Rectal smooth muscle tissue (tissue), 1 donor: Measurements from ENCODE around the gene UCN2.
A peak's percentile ranks its signal among the peaks of the same experiment; 100 is the strongest.

Experiments
- H3K27ac ChIP-seq: one replicate; pipeline ENCODE4 v1.7.0; 2013; ENCODE audit warnings: low read depth, low read length, inconsistent platforms
- H3K27me3 ChIP-seq: one replicate; pipeline ENCODE4 v1.7.0; 2013; ENCODE audit warnings: low read length; ENCODE audit not compliant: control insufficient read depth, insufficient read depth
- H3K36me3 ChIP-seq: one replicate; pipeline ENCODE4 v1.7.0; 2013; ENCODE audit warnings: low read length; ENCODE audit not compliant: control insufficient read depth, insufficient read depth
- H3K4me1 ChIP-seq: one replicate; pipeline ENCODE4 v1.7.0; 2013; ENCODE audit warnings: low read length; ENCODE audit not compliant: control insufficient read depth, insufficient read depth
- H3K4me3 ChIP-seq: one replicate; pipeline ENCODE4 v1.7.0; 2013; ENCODE audit warnings: low read length
- H3K9ac ChIP-seq: one replicate; pipeline ENCODE4 v1.7.0; 2013; ENCODE audit warnings: low read length

UCN2 gene

DNA sequence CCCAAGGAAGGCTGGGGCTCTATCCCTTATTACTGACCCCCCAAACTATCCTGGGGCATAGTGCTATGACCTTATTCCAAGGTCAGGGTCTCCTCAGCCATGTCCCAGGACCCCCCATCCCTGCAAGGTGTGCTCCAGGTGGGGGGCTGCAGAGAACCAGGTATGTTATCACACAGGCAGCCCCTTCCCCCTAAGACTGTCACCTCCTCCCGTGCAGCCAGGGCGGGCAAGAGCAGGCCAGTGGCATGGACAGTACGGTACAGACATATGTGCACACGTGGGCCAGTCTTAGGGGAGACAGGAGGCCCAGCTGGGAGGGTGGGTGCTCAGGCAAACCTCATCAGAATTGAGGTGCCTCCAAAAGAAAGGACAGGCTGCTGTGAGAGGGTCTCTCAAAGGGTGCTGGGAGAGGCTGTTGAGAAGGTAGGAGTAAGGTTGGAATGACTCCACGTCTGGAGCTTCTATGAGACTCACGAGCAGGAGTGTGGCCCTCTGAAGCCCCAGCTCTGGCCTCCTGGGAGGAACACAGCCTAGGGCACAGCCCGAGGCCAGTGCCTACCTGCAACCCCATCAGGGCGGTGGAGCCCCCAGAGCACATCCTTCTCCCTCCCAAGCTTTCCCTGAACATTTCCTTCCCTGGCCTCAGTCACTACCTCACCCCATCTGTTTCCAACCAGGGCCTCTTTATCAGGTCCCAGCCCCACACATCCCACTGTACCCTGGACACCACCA lies 33.3 kb upstream of the UCN2 start:
- Histone ChIP-seq H3K9ac (no peak overlapping the region), H3K27ac (no peak overlapping the region), H3K36me3 (peaks cover 34% of the 10 kb centered on the region), H3K4me3 (no peak overlapping the region), H3K27me3 (peaks cover 4% of the 10 kb centered on the region), H3K4me1 (peaks cover 22% of the 10 kb centered on the region)

DNA sequence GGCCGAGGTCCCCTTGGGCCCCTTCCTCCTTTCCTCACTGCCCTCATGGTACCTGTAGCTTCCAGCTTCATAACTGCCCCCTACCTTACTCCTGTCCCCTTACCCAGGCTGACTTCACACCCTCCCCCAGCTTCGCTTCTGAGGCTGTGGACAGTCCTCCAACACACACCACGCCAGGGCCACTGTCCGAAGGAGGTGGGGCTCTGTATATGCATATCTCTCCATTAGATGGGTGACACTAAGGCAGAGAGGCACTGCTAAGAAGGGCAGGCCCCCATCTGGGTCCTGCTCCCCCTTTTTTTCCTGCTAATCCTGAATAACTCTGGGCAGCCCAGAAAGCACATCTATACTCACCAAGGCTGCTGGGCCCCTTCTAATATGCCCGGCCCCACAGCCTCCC lies 32.6 kb upstream of the UCN2 start:
- H3K9ac ChIP-seq, result no peak overlapping the region
- peaks cover 22% of the 10 kb centered on the region for H3K4me1 ChIP-seq

DNA sequence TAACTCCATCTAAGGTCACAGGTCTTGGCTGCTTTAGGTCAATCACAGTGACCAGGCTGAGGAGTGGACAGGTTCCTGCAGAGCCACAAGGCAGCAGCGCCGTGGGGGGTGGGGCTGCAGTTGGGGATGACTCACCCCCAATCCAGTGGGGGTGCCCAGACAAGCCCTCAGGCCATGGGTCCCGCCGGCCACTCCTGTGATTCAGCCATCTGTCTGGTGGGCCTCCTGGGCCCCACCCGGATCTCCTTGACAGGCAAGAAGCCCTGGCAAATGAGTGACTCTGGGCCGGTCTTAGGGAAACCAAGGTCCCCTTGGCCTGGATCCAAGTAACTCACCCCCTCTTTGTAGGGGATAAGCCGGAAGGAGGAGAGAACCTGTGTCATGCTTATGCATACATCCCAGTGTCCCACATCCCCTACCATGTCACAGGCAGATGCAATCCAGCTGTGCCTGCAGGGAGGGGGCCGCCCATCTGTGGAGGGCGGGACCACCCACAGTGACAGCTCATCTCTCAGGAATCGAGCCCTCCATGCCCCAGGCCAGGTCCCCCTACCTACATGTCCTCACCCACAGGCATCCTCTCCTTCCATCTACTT lies 32.0 kb upstream of the UCN2 start:
- Histone ChIP-seq H3K27ac (no peak overlapping the region), H3K4me1 (peaks cover 22% of the 10 kb centered on the region)

More for the DNA sequence above, 32.6 kb upstream of the UCN2 start:
- H3K36me3 ChIP-seq, result peaks cover 28% of the 10 kb centered on the region
- no peak overlapping the region for H3K4me3 ChIP-seq
- peaks cover 4% of the 10 kb centered on the region for H3K27me3 ChIP-seq
- H3K27ac ChIP-seq, result no peak overlapping the region

DNA sequence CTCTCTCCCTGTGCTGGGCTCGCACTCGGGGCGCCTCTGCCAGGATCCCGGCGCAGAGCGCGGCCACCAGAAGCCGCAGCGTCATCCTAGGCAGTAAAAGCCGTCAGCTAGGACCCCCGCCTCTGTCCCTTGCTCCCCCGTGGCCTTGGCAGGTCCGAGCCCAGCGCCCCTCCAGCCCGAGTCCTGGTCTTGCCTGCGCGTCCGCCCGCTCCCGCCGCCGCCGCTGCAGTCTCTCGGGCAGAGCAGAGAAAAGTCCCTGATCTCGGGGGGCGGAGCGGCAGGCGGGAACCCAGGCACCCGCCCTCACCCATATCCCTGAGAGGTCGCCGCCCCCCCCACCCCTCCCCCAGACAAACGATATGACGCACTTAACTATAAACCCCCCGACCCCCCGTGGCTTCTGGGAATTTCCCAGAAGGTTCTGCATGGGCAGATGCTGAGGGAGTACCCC lies 31.5 kb upstream of the UCN2 start, which contains the start of gene COL7A1:
TSS of gene COL7A1 (minus strand) at position 255 of the 451 bp plus-strand sequence. CDS start at position 85, 170 bp downstream.
- H3K4me3 ChIP-seq, result peak within 1 kb of the TSS; percentile 7
- peaks cover 18% of the 10 kb centered on the region for H3K36me3 ChIP-seq
- H3K9ac ChIP-seq, result no peak within 1 kb of the TSS
- H3K27me3 ChIP-seq, result peaks cover 7% of the 10 kb centered on the region
- no peak within 1 kb of the TSS for H3K27ac ChIP-seq
- H3K4me1 ChIP-seq, result peaks cover 22% of the 10 kb centered on the region

More for the DNA sequence above, 32.0 kb upstream of the UCN2 start:
- peaks cover 23% of the 10 kb centered on the region for H3K36me3 ChIP-seq
- peaks cover 4% of the 10 kb centered on the region for H3K27me3 ChIP-seq
- H3K4me3 ChIP-seq, result no peak overlapping the region
- no peak overlapping the region for H3K9ac ChIP-seq

DNA sequence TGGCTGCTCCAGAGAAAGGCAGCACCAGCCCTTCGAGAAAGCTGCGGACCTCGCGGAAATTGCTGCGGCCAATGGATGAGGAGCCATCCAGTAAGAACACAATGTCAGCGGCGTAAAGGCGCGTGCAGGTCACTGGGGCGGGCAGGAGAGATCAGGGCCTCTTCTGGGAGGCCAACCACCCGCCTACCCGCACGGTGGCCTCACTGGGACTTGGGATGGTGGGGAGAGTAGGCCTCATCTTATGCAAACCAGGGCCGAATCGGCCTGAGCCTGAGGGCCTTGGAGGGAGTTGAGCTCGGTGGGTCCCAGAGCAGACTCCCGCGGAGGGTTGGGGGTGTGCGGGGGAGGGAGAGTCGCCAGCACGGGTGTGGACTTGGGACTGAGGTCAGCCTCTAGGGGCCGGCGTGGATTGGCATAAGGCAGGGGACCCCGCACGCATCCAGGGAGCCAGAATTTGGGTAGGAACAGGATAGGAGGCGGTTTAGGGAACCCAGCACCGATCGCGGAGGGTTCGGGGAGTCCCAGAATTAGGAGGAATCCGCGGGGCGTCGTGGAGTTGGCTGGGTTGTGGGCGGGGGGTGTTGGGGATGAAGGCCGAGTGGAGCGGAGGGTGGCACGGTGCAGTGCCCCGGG lies 31.0 kb upstream of the UCN2 start:
- H3K4me1 ChIP-seq, result peaks cover 21% of the 10 kb centered on the region
- no peak overlapping the region for H3K9ac ChIP-seq
- peaks cover 13% of the 10 kb centered on the region for H3K36me3 ChIP-seq
- H3K27me3 ChIP-seq, result peaks cover 7% of the 10 kb centered on the region
- H3K27ac ChIP-seq, result no peak overlapping the region
- H3K4me3 ChIP-seq, result peak overlapping the region; percentile 7

DNA sequence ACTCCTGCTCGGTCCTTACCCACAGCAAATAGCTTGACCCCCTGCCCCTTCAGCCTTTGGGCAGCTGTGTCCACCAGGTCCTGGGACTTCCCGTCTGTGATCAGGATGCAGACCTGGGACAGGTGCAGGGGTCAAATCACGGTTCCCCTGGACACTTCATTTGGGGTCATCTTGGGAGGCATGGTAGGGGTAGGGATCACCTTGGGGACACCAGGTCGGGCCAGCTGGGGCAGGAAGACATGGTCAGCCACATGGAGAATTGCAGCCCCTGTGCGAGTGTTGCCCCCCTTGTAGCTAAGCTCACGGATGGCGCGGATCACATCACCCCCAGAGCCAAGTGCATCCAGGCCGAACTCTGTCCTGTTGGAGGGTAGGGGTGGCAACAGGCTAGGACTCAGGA lies 29.8 kb upstream of the UCN2 start:
- Histone ChIP-seq H3K36me3 (peaks cover 1% of the 10 kb centered on the region), H3K4me1 (peaks cover 9% of the 10 kb centered on the region), H3K27ac (no peak overlapping the region), H3K4me3 (no peak overlapping the region), H3K27me3 (peaks cover 7% of the 10 kb centered on the region), H3K9ac (no peak overlapping the region)

DNA sequence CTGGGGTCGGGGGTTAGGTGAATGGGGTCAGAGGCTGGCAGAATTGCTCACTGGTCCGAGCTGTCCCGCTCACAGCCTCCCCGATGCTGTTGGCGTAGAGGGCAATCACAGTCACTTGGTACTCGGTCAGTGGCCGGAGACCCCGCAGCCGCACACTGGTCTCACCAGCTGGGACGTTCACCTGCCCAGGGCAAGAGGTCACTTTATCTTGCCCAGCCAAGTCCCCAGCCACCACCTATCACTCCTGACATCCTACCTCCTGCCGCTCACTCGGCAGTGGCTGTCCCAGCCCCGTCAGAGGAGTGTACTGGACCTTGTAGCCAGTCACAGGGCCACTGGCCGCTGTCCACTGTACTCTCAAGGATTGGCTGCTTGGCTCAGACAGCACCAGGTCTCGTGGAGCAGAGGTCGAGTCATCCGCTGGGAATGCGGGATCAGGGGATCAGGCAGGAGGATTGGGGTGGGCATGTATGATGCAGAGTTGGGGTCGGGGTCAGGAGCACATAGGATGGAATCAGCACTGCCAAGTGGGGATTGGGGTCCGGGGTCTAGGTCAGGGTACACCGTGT lies 29.0 kb upstream of the UCN2 start:
- H3K4me3 ChIP-seq, result no peak overlapping the region
- peaks cover 7% of the 10 kb centered on the region for H3K4me1 ChIP-seq
- no peak overlapping the region for H3K9ac ChIP-seq
- no peaks in the 10 kb centered on the region for H3K36me3 ChIP-seq
- peaks cover 7% of the 10 kb centered on the region for H3K27me3 ChIP-seq
- no peak overlapping the region for H3K27ac ChIP-seq

DNA sequence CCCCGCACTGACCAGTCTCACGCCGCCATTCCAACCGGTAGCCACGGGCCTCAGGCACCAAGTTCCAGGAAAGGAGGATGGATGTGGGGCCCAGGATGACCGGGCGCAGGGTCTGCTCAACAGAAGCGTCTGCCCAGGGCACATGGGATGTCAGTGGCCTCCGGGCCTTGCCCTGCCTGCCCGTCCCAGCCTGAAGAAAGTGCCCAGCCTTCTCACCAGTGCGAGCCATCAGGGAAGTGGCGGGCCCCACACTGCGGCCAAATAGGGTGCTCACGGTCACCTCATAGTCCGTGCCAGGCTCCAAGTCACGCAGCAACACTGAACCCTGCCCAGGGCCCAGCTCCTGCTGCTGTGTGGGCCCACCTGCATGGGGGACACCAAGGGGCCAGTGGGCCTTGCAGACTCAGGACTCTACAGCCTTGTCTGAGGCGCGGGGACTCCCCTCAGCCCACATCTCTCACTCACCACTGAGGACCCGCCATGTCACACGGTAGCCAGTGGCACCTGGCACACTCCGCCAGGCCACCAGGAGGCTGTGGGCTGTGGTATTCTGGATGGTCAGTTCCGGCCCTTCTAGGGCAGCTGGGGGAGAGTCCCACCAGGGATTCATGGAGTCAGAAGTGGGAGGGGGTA lies 28.4 kb upstream of the UCN2 start:
- Histone ChIP-seq H3K9ac (no peak overlapping the region), H3K27me3 (peaks cover 7% of the 10 kb centered on the region), H3K4me3 (no peak overlapping the region), H3K4me1 (peaks cover 7% of the 10 kb centered on the region), H3K36me3 (no peaks in the 10 kb centered on the region), H3K27ac (no peak overlapping the region)

DNA sequence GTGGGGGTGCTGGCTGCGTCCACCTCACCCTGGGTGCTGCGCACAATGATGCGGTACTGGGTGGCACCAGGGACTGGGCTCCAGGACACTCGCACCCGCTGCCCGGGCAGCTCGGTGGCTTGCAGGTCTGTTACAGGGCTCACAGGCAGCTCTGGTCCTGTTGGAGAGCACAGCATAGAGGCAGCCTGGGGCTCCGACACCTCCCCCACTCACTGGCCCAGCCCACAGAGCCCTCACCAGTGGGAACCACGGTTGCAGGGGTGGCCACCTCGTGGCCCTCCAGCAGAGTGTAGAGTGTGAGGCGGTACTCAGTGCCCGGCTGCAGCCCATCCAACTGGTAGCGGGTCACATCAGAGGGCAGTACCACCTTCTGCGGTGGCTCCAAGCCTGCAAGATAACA lies 27.9 kb upstream of the UCN2 start:
- Histone ChIP-seq H3K4me3 (no peak overlapping the region), H3K4me1 (peaks cover 7% of the 10 kb centered on the region), H3K36me3 (no peaks in the 10 kb centered on the region), H3K27me3 (peaks cover 7% of the 10 kb centered on the region), H3K9ac (no peak overlapping the region), H3K27ac (no peak overlapping the region)

DNA sequence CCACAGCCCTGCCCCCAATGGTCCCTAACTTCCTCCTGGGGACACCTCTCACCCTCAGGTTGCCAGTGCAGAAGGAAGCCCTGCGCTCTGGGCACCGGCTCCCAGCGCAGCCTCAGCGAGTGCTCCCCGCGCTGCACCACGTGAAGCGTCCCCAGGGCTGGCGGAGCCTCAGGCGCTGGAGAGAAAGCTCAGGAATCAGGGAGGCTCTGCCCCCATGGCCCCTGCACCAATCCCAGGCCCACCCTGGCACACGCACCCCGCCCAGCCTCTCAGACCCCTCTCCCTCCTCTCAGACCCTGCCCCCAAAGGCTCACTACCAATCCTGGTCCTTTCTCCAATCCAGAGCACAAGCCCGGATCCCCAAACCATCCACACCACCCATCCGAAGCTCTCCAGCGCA lies 24.6 kb upstream of the UCN2 start:
- no peaks in the 10 kb centered on the region for H3K4me1 ChIP-seq
- H3K4me3 ChIP-seq, result no peak overlapping the region
- no peak overlapping the region for H3K27ac ChIP-seq
- no peak overlapping the region for H3K9ac ChIP-seq
- H3K27me3 ChIP-seq, result peaks cover 3% of the 10 kb centered on the region
- no peaks in the 10 kb centered on the region for H3K36me3 ChIP-seq

DNA sequence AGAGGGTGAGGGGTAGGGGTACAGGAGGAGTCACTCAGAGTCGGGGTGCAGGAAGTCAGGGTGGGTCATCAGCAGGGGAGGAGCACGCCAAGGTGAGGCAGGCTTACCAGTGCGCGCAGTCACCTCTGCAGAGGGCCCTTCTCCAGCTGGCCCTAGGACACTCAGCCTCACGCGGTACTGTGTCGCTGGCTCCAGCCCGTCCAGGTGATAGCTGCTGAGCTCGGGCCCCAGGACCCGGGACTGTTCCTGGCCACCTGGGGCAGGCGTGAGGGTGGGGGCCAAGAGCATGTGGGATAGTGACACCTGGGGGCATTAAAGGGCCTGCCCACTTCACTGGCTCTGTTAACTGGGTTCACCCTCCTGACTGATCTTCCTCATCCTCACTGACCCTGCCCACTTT lies 24.1 kb upstream of the UCN2 start:
- no peak overlapping the region for H3K9ac ChIP-seq
- peaks cover 3% of the 10 kb centered on the region for H3K27me3 ChIP-seq
- no peak overlapping the region for H3K27ac ChIP-seq
- no peak overlapping the region for H3K4me3 ChIP-seq
- H3K36me3 ChIP-seq, result no peaks in the 10 kb centered on the region
- no peaks in the 10 kb centered on the region for H3K4me1 ChIP-seq

DNA sequence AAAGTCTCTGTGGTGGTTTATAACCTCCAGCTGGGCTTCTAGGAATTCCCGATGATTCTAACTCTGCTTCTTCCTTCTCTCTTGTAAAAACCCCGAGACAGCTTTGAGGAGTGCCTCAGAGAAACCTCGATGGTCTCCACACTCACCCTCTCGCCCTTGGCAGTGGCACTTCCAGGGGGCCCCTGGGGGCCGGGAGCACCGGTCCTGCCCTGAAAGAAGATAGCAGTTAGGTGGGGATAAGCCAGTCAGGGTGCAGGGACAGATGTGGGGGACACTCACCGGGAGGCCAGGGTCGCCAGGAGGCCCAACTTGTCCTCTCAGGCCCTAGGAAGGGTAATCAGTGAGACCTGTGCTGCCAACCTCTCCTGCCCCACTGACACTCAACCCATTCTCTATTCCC lies 21.8 kb upstream of the UCN2 start:
- H3K9ac ChIP-seq, result no peak overlapping the region
- no peaks in the 10 kb centered on the region for H3K36me3 ChIP-seq
- peaks cover 2% of the 10 kb centered on the region for H3K27me3 ChIP-seq
- no peak overlapping the region for H3K4me3 ChIP-seq
- H3K4me1 ChIP-seq, result no peaks in the 10 kb centered on the region
- no peak overlapping the region for H3K27ac ChIP-seq
